ENCODE results near the gene RBM33.

The RBM33 gene

GRCh38 chr7:155624412-155624811 lies 20.0 kb upstream of the RBM33 start:
- no peak for DNase-seq

GRCh38 chr7:155625557-155625956 lies 18.9 kb upstream of the RBM33 start:
- no peak for DNase-seq

- no peak for DNase-seq
These were observed 15.3 kb upstream of the RBM33 start for GRCh38 chr7:155629171-155629570.

GRCh38 chr7:155631155-155631554 lies 13.3 kb upstream of the RBM33 start:
- no peak for DNase-seq

GRCh38 chr7:155635817-155636216 lies 8.6 kb upstream of the RBM33 start:
- no peak for DNase-seq

- no peak for DNase-seq
These were observed 7.3 kb upstream of the RBM33 start for GRCh38 chr7:155637155-155637554.

- no peak for DNase-seq
These were observed 6.1 kb upstream of the RBM33 start for GRCh38 chr7:155638366-155638765.

- DNase-seq, result no peak
These were observed 4.4 kb upstream of the RBM33 start for GRCh38 chr7:155639958-155640520.

- no peak for DNase-seq
These were observed 3.8 kb upstream of the RBM33 start for GRCh38 chr7:155640629-155641028.

- DNase-seq, result no peak
These were observed 670 bp upstream of the RBM33 start for GRCh38 chr7:155643804-155644177.

GRCh38 chr7:155644971-155645509 lies 579 bp downstream of the RBM33 start:
- DNase-seq, result no peak

- no peak for DNase-seq
These were observed 1.2 kb downstream of the RBM33 start for GRCh38 chr7:155645662-155646061.

- DNase-seq, result no peak
These were observed 2.2 kb downstream of the RBM33 start for GRCh38 chr7:155646669-155647068.

- no peak for DNase-seq
These were observed 2.8 kb downstream of the RBM33 start for GRCh38 chr7:155647302-155647701.

GRCh38 chr7:155647734-155648133 lies 3.3 kb downstream of the RBM33 start:
- DNase-seq, result no peak

- DNase-seq, result no peak
These were observed 4.4 kb downstream of the RBM33 start for GRCh38 chr7:155648752-155649339.

- no peak for DNase-seq
These were observed 5.1 kb downstream of the RBM33 start for GRCh38 chr7:155649588-155649987.

- DNase-seq, result no peak
These were observed 8.0 kb downstream of the RBM33 start for GRCh38 chr7:155652156-155653114.

- DNase-seq, result no peak
These were observed 9.3 kb downstream of the RBM33 start for GRCh38 chr7:155653803-155654202.

- no peak for DNase-seq
These were observed 12.4 kb downstream of the RBM33 start for GRCh38 chr7:155656891-155657290.

- no peak for DNase-seq
These were observed 15.7 kb downstream of the RBM33 start for GRCh38 chr7:155660059-155660757.

GRCh38 chr7:155660758-155661093 lies 16.3 kb downstream of the RBM33 start:
- DNase-seq, result no peak

- no peak for DNase-seq
These were observed 18.0 kb downstream of the RBM33 start for GRCh38 chr7:155662343-155663043.

Data from activated CD4-positive, CD25-positive, alpha-beta regulatory T cell treated with anti-CD3 and anti-CD28 coated beads, Interleukin-2, amount 50 U/mL, for 72 hours (primary cell).